GM10266 (cell line): Measurements from ENCODE around the gene MND1.

ENCODE experiments used
- DNase-seq: peaks from one replicate; pipeline ENCODE4 v3.0.0; 2012; ENCODE audit errors: extremely low spot score
- CTCF ChIP-seq: IDR thresholded peaks from 2 replicates; pipeline ENCODE4 v1.5.1; 2012; ENCODE audit warnings: mild to moderate bottlenecking, low read depth; ENCODE audit not compliant: control insufficient read depth, insufficient read depth; ENCODE audit errors: missing control alignments

MND1 gene

GRCh38 chr4:153344131-153345011 lies at the start of gene MND1:
TSS of gene MND1 (plus strand) at chr4:153344688. CDS start at chr4:153344738, 50 bp downstream.
- DNase-seq, result peak; percentile 91
- TF ChIP-seq CTCF, result peak; percentile 80

GRCh38 chr4:153295131-153295755 lies 49.2 kb upstream of the MND1 start:
- DNase-seq, result no peak
- no peak for TF ChIP-seq CTCF

- no peak for DNase-seq
- TF ChIP-seq CTCF, result no peak
Observed at GRCh38 chr4:153296040-153296823, 48.3 kb upstream of the MND1 start.

- TF ChIP-seq CTCF, result no peak
Observed at GRCh38 chr4:153297116-153297515, 47.4 kb upstream of the MND1 start.

GRCh38 chr4:153310793-153311192 lies 33.7 kb upstream of the MND1 start:
- no peak for TF ChIP-seq CTCF
- DNase-seq, result no peak

More at GRCh38 chr4:153297116-153297515, 47.4 kb upstream of the MND1 start:
- DNase-seq, result no peak

- no peak for TF ChIP-seq CTCF
- DNase-seq, result no peak
Observed at GRCh38 chr4:153314915-153315314, 29.6 kb upstream of the MND1 start.
